ENCODE data around the gene NRL. TPM values are rescaled to one million over a fixed set of nuclear protein-coding genes. Genes with fewer than 3 reads are reported as not detected.
A peak's percentile ranks its signal among the peaks of the same experiment; 100 is the strongest.

Gene NRL
- total RNA-seq, 1 experiment from 2014 or later, result 2.3 TPM

DNA sequence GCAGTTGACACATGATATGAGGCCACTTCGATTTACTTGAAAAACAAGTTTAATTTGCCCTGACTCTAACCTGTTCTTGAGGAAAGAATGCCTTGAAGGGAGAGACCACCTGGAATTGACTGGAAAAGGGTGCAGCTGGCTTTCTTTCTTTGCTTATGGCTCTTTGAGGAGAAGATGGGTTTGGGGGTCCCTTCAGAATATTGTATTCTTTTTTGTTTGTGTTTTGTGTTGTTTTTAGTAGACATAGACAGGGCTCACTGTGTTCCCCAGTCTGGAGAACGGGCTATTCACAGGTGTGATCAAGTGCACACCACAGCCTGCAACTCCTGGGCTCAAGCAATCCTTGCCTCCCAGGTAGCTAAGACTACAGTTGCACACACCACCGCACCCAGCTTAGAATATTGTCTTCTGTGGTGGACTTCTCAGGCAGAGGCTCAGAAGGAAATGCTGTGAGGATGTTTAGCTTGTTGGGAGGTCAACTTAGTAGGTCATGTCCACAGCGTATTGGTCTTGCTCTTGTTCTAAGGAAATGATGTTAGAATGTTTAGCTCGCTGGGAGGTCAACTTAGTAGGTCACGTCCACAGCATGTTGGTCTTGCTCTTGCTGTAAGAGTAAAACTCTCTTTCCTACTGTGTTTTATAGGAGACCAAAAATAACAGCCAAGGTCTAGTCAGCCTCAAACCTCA, 1.5 kb upstream of the NRL start:
- Histone ChIP-seq H3K4me3 (peak overlapping the region; percentile 69), H3K36me3 (ENCODE audit: low read depth) (peaks cover 8% of the 10 kb centered on the region; the same call in 1 of the 2 replicates), H3K9me3 (ENCODE audit: insufficient read depth, low read depth) (no peaks in the 10 kb centered on the region), H3K79me2 (ENCODE audit: low read depth) (peaks cover 13% of the 10 kb centered on the region), H2AFZ (no peak overlapping the region), H3K27me3 (ENCODE audit: insufficient read depth, low read depth) (no peaks in the 10 kb centered on the region), H3K4me1 (replicated peaks; ENCODE audit: insufficient read depth) (peaks cover 11% of the 10 kb centered on the region), H3F3A (ENCODE audit: insufficient read depth, low read depth) (peaks cover 12% of the 10 kb centered on the region; the same call in 1 of the 2 replicates), H3K4me2 (peak overlapping the region; percentile 97), H4K20me1 (ENCODE audit: insufficient read depth) (no peaks in the 10 kb centered on the region), H3K27ac (no peak overlapping the region), H3K9me2 (ENCODE audit: insufficient read depth) (no peaks in the 10 kb centered on the region)
- no peak for DNase-seq
- BruUV-seq (replicated peaks), result no TSS peak
- no peak for TF ChIP-seq EZH2 (IDR thresholded peaks at IDR 0.05; ENCODE audit: low read depth)
- TF ChIP-seq, protein P1, sequence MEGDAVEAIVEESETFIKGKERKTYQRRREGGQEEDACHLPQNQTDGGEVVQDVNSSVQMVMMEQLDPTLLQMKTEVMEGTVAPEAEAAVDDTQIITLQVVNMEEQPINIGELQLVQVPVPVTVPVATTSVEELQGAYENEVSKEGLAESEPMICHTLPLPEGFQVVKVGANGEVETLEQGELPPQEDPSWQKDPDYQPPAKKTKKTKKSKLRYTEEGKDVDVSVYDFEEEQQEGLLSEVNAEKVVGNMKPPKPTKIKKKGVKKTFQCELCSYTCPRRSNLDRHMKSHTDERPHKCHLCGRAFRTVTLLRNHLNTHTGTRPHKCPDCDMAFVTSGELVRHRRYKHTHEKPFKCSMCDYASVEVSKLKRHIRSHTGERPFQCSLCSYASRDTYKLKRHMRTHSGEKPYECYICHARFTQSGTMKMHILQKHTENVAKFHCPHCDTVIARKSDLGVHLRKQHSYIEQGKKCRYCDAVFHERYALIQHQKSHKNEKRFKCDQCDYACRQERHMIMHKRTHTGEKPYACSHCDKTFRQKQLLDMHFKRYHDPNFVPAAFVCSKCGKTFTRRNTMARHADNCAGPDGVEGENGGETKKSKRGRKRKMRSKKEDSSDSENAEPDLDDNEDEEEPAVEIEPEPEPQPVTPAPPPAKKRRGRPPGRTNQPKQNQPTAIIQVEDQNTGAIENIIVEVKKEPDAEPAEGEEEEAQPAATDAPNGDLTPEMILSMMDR (conservative IDR thresholded peaks at IDR 0.05), result no peak
- ChIA-PET POLR2A (ENCODE audit: unreplicated experiment) (no interaction called here), CTCF (interaction anchor here (0.7 kb wide), 1 partner anchor 21 kb away, joined by 3 read pairs; no protein-coding TSS in a partner anchor)
- intact Hi-C loops (cut with micrococcal nuclease; ENCODE audit: unreplicated experiment), result no loop called here

DNA sequence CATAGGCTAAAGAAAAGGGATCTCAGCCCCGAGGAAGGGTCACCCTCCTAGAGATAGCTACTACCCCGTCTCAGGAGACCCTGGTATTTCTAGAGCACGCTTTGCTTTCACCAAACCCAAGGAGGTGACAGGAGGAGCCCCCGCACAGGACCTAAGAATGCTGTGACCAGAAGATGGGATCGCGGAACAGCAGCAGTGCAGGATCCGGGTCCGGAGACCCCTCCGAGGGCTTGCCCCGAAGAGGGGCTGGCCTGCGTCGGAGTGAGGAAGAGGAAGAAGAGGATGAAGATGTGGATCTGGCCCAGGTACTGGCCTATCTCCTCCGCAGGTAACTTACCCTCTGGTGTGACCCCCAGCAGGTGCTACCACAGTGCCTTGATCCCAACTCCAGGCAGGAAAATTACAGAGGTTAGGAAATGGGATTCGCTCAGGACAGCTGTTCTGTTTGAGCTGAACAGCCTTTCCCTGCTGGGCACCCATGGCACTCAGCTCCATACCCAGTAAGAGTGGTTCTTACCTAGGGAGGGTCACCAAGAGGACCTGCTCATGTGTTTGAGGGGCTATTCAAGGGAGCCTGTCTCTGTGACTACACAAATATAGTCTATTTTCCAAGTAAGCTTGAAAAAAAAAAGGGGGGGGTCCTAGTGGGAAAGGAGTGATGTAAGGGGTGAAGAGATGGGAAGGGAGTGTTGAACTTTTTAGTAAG, 826 bp upstream of the NRL start:
- ChIA-PET CTCF (interaction anchor here (1.1 kb wide), 1 partner anchor 31 kb away, joined by 4 read pairs; the partner anchor contains the start of genes PSME2 and RNF31), POLR2A (ENCODE audit: unreplicated experiment) (interaction anchor here (0.5 to 1.5 kb wide), 8 partner anchors 17 to 98 kb away, joined by 3 to 26 read pairs (median 4); partner anchors contain the start of genes CHMP4A, EMC9, IRF9 and PCK2)
- Histone ChIP-seq H3K27me3 (ENCODE audit: insufficient read depth, low read depth) (no peaks in the 10 kb centered on the region), H3K27ac (no peak overlapping the region), H3K36me3 (ENCODE audit: low read depth) (peaks cover 8% of the 10 kb centered on the region; the same call in 1 of the 2 replicates), H3K79me2 (ENCODE audit: low read depth) (peaks cover 13% of the 10 kb centered on the region), H3K4me3 (peak overlapping the region; percentile 69), H4K20me1 (ENCODE audit: insufficient read depth) (no peaks in the 10 kb centered on the region), H3K4me1 (replicated peaks; ENCODE audit: insufficient read depth) (peaks cover 15% of the 10 kb centered on the region), H3K9me2 (ENCODE audit: insufficient read depth) (no peaks in the 10 kb centered on the region), H2AFZ (peak overlapping the region; percentile 83), H3K4me2 (peak overlapping the region; percentile 97), H3K9me3 (ENCODE audit: insufficient read depth, low read depth) (no peaks in the 10 kb centered on the region), H3F3A (ENCODE audit: insufficient read depth, low read depth) (peaks cover 13% of the 10 kb centered on the region; the same call in 1 of the 2 replicates)
- TF ChIP-seq, protein P1 (conservative IDR thresholded peaks at IDR 0.05), result no peak
- no peak for TF ChIP-seq EZH2 (IDR thresholded peaks at IDR 0.05; ENCODE audit: low read depth)
- DNase-seq, result no peak
- BruUV-seq (replicated peaks), result TSS peak; percentile 74
- intact Hi-C loops (cut with micrococcal nuclease; ENCODE audit: unreplicated experiment), result no loop called here

DNA sequence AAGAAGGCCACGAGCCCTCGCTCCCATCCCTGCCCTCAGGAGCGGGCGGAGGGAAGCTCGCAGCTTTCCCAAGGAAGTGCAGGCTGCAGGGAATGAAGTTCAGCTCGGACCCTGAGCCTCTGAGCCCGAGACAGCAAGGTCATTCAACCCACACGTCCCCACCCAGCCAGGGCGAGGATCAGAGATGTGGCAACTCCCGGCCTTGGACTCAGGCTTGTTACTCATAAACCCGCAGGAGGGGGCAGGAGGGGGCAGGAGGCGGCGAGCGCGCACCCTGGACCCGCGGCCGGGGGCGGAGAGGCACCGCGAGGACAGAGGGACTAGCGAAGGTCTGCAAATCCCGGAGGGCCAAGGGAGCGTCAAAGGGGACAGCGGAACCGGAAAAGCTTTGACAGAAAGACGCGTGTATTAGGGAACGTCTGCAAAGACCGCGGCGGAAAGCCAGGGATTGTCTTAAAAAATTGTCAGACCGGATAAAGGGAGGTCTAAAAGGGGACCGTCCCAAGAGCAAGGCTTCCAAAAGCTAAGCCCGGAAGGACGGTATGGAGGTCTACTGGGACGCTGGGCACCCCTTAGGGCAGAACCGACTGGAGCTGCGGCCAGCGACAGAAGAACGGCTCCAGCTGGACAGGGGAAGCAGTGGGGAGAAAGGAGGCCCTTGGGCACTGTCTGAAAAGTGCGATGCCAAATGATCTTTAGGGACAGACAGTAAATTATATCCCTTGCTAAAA, 783 bp downstream of the NRL start:
- BruUV-seq (replicated peaks), result TSS peak; percentile 83
- Histone ChIP-seq H4K20me1 (ENCODE audit: insufficient read depth) (no peaks in the 10 kb centered on the region), H3F3A (ENCODE audit: insufficient read depth, low read depth) (peaks cover 23% of the 10 kb centered on the region), H3K27me3 (ENCODE audit: insufficient read depth, low read depth) (no peaks in the 10 kb centered on the region), H3K4me3 (peak overlapping the region; percentile 69), H3K9me3 (ENCODE audit: insufficient read depth, low read depth) (no peaks in the 10 kb centered on the region), H3K79me2 (ENCODE audit: low read depth) (peaks cover 13% of the 10 kb centered on the region), H2AFZ (peak overlapping the region; percentile 92), H3K4me2 (peak overlapping the region; percentile 79), H3K9me2 (ENCODE audit: insufficient read depth) (no peaks in the 10 kb centered on the region), H3K4me1 (replicated peaks; ENCODE audit: insufficient read depth) (peaks cover 27% of the 10 kb centered on the region), H3K36me3 (ENCODE audit: low read depth) (peaks cover 8% of the 10 kb centered on the region; the same call in 1 of the 2 replicates), H3K27ac (peak overlapping the region; percentile 69)
- TF ChIP-seq EZH2 (IDR thresholded peaks at IDR 0.05; ENCODE audit: low read depth), result no peak
- TF ChIP-seq, protein P1 (conservative IDR thresholded peaks at IDR 0.05), result no peak
- POLR2A ChIA-PET (ENCODE audit: unreplicated experiment), result interaction anchor here (0.6 to 1.5 kb wide), 5 partner anchors 16 to 99 kb away, joined by 4 to 26 read pairs (median 4); partner anchors contain the start of genes CHMP4A, PSME1, PSME2 and RNF31
- DNase-seq, result peak; percentile 58 to 64
- intact Hi-C loops (cut with micrococcal nuclease; ENCODE audit: unreplicated experiment), result loop anchor here (1.0 kb wide), 1 partner anchor 32 kb away; the partner anchor contains the start of gene PSME2
- CTCF ChIA-PET, result interaction anchor here (0.5 to 1.1 kb wide), 4 partner anchors 22 to 1059 kb away, joined by 3 to 5 read pairs (median 4); partner anchors contain the start of genes CHMP4A, PSME1, PSME2 and RNF31

Measured in PC-9 (cell line).